OCI-M1 (cell line): ENCODE data around the gene KATNAL1.

Experiments used
- DNase-seq: peaks from one replicate; lab custom pipeline; 2025; lab: John Stamatoyannopoulos, UW

KATNAL1 gene

DNA sequence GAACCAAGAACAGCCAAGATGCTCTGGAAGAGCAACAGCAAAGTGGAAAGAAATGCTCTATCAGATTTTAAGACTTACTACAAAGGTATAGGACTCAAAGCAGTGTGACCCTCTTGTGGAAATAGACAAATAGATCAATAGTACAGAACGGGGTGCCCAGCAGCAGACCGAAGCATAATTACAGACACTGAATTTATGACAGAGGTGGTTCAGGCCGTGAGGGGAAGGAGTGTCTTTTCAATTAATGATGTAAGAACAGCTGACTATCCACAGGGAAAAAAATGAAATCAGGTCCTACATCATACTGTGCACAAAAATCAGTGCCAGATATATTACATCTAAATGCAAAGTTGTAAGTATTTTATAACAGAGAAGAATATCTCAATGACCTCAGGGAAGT is 95.6 kb downstream of the KATNAL1 start:
- no peak for DNase-seq

- no peak for DNase-seq
These were observed 102.8 kb downstream of the KATNAL1 start for GRCh38 chr13:30204564-30204963.

DNA sequence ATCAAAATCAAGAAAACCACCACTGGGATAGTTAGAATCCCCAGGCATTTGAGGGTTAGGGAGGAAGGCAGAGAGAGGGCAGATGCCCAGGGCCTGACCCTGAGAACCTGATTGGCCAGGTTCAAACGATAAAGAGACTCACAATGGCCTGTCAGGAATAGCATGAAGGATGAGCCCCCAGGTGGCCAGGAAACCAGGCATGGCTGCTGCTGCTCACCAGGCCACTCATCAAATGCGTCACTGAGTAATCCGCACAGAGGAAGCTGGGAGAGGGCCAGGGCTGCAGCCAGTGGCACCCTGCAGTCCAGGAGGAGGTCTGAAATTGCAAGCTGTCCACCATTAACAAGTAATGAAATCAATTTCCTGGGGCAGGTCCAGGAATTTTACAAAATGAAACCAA is 111.3 kb downstream of the KATNAL1 start:
- DNase-seq: no peak

- DNase-seq: no peak
These were observed 112.4 kb downstream of the KATNAL1 start for GRCh38 chr13:30194906-30195305.

- no peak for DNase-seq
These were observed 113.8 kb downstream of the KATNAL1 start for GRCh38 chr13:30193279-30194234.

DNA sequence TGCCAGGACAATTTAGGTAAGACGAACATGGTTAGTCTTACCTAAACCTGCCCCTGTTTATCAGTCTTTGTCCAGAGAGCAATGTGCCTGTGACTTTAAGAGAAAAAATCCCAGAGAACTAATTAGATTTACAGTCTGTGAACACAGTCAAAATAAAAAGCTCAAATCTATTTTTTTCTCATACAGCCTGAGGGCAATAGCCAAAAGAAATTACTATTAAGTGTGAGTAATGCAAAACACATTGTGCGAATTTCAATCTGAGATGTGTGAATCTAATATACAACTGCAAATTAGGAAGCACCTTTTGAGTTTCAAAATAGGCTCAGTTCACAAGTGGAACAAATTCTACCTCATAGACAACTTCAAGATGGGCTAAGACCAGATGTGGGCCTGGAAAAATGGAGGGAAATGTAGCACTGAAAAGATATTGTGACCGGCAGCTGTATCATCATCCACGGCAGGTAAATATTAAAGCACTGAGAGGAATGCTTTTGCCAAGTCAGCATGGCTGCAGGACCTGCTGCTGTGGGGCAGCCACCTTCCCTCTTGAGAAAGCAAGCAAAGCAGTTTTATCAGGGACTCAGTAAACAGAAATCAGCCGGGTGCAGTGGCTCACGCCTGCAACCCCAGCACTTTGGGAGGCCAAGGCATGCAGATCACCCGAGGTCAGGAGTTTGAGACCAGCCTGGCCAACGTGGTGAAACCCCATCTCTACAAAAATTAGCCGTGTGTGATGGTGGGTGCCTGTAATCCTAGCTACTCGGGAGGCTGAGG is 114.8 kb downstream of the KATNAL1 start:
- DNase-seq: no peak

GRCh38 chr13:30191491-30192100 is 115.8 kb downstream of the KATNAL1 start:
- no peak for DNase-seq

DNA sequence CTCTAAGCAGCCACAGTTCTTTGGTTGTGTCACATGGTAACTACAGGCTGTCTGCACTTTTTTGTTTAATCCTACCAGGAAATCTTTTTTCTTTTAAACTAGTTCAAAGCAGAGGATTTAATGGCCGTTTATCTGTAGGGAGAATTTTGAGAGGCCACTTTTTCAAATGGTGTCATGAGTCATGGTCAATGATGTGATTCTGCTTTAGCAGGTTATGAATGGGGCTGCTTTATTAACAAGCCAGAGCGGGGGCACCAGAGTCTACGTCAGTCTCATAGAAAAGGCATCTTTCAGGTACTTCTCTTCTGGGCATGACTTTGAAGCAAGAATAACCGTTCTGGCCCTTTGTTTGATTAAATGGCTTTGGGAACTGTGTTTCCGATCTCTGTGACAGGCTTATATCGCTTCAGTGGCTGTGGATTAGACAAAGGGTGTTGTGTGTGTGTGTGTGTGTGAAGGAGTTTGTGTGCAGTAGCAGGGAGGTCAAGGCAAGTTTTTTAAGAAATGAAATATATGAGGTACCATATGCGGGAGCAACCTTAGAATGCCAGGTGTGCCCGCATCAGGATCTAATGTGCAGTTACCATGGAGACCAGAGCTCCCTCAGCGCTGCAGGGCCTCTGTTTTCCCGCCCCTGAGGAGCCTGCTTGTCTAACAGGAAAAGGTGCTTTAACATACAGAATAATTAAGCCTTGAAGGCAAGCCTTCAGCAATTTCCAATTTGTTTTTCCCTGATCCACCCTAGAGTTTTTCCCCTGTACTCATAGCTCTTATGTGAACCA is 120.5 kb downstream of the KATNAL1 start:
- DNase-seq: no peak

DNA sequence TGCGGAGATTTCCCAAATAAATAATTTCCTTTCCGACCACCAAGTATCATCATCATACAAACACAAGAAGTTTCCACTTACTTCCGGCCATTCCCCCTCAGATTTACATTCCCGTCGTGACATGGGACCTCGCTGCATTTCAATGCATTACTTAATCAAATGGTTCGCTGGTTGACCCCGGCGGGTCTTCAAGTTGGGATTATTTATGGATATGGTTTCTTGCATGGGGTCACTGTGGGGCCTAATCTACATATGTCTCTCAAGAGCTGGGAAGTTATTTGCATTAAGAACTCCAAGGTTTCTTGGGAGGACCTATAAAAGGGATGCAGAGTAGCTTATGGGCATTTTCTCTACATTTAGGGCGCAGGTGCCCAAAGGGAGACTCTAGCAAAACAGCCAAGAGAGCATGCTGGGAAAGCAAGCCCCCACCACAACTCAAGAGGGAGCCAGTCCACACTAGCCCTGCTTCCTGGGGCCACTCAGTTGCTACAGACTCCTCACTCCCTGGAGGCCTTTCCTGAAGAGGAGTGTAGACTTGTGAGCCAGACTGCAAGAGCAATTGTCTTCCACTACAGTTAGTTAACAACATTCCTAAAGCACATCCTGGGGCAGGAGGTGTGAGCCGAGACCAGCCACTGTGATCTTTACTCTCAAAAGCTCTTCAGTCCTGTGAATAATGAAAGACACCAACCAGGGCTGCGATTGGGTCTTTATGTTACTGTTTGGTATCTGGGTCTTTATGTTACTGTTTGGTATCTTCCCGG is 125.3 kb downstream of the KATNAL1 start:
- no peak for DNase-seq

- no peak for DNase-seq
These were observed 127.6 kb downstream of the KATNAL1 start for GRCh38 chr13:30179597-30180276.

DNA sequence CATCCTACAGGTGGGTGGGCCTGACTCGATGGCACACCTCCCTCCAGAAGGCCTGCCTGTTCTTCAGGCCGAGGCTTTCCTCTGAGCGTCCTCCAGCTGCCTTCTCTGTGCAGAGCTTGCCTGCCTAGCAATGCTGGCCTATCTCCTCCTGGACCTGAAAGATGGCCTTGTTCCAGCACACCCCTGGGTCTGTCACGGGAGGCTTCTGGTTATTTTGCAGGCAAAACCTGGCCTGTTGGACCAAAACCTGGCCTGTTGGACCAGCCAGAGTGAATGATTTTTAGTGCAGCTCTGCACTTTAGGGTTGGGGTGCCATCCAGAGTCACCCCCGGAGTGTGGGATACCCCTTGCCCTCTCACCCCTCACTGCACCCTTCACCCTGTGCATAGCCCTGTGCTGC is 128.4 kb downstream of the KATNAL1 start:
- DNase-seq: no peak

GRCh38 chr13:30175166-30175565 is 132.2 kb downstream of the KATNAL1 start:
- no peak for DNase-seq

GRCh38 chr13:30174250-30174649 is 133.1 kb downstream of the KATNAL1 start:
- peak; percentile 5 for DNase-seq

GRCh38 chr13:30173303-30173610 is 134.1 kb downstream of the KATNAL1 start:
- no peak for DNase-seq

DNA sequence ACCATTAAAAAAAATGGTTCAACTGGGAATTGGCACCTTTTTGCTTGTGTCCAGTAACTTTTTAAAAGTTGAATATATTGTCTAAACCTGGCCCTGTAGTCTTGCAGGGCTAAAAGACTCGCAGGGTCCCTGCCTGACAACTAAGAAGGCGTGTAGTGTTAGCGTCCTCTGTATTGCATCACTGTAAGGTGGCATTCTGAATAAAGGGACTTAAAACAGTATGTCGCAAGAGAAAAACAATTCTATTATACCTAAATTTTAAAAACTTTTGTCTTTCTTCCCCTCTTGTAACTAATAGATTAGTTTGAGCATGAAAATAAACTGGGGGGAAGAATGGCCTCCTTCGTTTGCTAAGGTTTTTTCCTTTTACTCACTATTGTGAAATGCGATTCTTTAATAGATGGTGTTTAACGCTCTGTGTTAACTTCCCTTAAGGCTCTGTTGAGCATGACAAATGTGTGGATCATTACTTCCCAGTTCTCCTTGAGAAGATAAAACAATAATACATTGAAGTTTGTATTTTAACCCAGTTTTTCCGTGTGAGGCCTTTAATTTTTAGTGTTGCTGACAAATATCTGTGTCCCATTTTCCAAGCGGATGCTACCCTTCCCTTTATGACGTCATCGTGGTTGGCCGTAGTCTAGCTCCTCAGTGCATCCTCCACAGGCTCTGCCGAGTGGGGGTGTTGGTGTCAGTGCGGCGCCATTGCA is 134.6 kb downstream of the KATNAL1 start:
- DNase-seq: no peak

DNA sequence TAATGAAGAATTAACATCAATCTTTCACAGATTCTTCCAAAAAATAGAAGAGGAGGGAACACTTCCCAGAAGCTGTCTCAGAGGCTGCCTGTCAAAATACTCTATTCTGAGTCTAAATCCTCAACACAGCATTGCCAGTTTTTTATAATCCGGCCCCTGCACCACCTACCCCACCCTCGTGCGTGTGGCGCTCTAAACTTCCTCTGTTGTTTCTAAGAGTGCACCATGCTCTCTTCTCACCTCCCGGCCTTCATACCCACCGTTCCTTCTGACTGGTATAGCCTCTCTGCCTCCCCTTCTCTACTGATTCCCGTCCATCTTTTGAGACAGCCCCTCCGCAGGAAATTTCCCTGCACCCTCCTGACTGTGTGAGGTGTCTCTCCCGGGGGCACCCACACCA is 136.8 kb downstream of the KATNAL1 start:
- no peak for DNase-seq

DNA sequence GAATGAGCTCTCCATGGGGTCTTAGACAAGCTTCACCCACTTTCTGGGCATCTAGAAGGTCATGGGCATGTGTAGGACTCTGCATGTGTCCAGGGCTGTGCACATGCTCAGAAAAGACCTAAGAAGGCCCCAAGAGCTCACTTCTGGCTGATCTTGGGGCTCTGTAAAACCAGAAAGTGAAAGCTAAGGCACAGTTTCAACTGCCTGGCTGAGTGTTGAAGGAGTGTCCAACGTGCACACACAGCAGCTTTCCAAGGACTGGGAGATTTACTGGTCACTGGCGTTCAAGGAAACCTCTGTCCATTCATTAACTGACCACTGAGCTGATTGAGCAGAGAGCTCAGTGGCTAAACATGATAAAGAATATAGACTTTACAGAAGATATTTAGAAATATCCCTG is 137.9 kb downstream of the KATNAL1 start:
- DNase-seq: no peak

DNA sequence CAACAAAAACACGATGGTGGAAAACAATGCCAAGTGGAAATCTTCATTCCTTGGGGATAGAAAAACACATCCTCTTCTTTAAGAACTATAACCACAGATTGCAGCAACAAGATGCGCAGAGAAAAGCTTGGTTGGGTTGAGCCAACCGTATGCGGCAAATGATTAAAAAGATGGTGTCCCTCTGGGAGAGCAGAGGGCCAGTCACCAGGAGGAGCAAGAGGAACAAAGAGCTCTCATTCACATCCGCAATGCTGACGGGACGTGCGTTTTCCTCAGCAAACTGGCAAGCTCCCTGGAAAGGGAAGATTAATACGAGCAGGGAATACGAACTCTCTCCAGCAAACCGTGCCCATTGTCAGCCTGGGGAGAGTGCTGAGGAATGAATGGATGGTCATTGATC is 141.6 kb downstream of the KATNAL1 start:
- DNase-seq: no peak

GRCh38 chr13:30165071-30165470 is 142.3 kb downstream of the KATNAL1 start:
- no peak for DNase-seq

GRCh38 chr13:30164146-30164545 is 143.2 kb downstream of the KATNAL1 start:
- DNase-seq: no peak
